Activated naive CD8-positive, alpha-beta T cell treated with anti-CD3 and anti-CD28 coated beads, Interleukin-2, amount 50 U/mL, for 24 hours (primary cell): ENCODE data around the gene EED.
A peak's percentile ranks its signal among the peaks of the same experiment; 100 is the strongest.

Experiments used
- ATAC-seq: fragments of 150-1000 bp; cut with Tn5 transposase; one replicate; pipeline ENCODE4 v1.10.0; 2021
- DNase-seq: peaks from one replicate; pipeline ENCODE4 v3.0.0; 2021
- H3K27ac Mint-ChIP-seq: one replicate; pipeline ENCODE4 v1.8.0; 2021; ENCODE audit warnings: mild to moderate bottlenecking, mixed read lengths
- H3K27me3 Mint-ChIP-seq: one replicate; pipeline ENCODE4 v1.8.0; 2021; ENCODE audit warnings: mixed read lengths
- H3K36me3 Mint-ChIP-seq: one replicate; pipeline ENCODE4 v1.8.0; 2021; ENCODE audit warnings: low read depth, mixed read lengths
- H3K4me1 Mint-ChIP-seq: one replicate; pipeline ENCODE4 v1.8.0; 2021; ENCODE audit warnings: mixed read lengths
- H3K4me3 Mint-ChIP-seq: one replicate; pipeline ENCODE4 v1.8.0; 2021; ENCODE audit warnings: mild to moderate bottlenecking, moderate library complexity, mixed read lengths
- H3K9me3 Mint-ChIP-seq: one replicate; pipeline ENCODE4 v1.8.0; 2021; ENCODE audit warnings: mixed read lengths

Gene EED

GRCh38 chr11:86244522-86245368, at the start of gene EED:
EED (plus strand) TSS chr11:86244753; CDS start chr11:86245230, 477 bp downstream.
- no peaks in the 10 kb centered on the region for H3K27me3 Mint-ChIP-seq
- H3K36me3 Mint-ChIP-seq = peaks cover 28% of the 10 kb centered on the region
- H3K27ac Mint-ChIP-seq = no peak within 1 kb of the TSS
- no peak within 1 kb of the TSS for H3K4me3 Mint-ChIP-seq
- H3K4me1 Mint-ChIP-seq = peaks cover 44% of the 10 kb centered on the region
- DNase-seq (peak; percentile 96), ATAC-seq (peak; percentile 79)
- H3K9me3 Mint-ChIP-seq = no peaks in the 10 kb centered on the region

GRCh38 chr11:86194998-86195397, 49.6 kb upstream of the EED start:
- H3K4me1 Mint-ChIP-seq = peaks cover 29% of the 10 kb centered on the region

GRCh38 chr11:86196085-86196696, 48.4 kb upstream of the EED start:
- H3K36me3 Mint-ChIP-seq = peaks cover 2% of the 10 kb centered on the region
- no peak for DNase-seq
- no peaks in the 10 kb centered on the region for H3K9me3 Mint-ChIP-seq
- peaks cover 1% of the 10 kb centered on the region for H3K27me3 Mint-ChIP-seq
- no peak for ATAC-seq
- H3K27ac Mint-ChIP-seq = no peak overlapping the region
- H3K4me3 Mint-ChIP-seq = no peak overlapping the region
- peaks cover 29% of the 10 kb centered on the region for H3K4me1 Mint-ChIP-seq

More at GRCh38 chr11:86194998-86195397, 49.6 kb upstream of the EED start:
- no peaks in the 10 kb centered on the region for H3K9me3 Mint-ChIP-seq
- ATAC-seq = no peak
- peaks cover 1% of the 10 kb centered on the region for H3K27me3 Mint-ChIP-seq
- H3K36me3 Mint-ChIP-seq = peaks cover 2% of the 10 kb centered on the region
- no peak for DNase-seq
- no peak overlapping the region for H3K27ac Mint-ChIP-seq
- H3K4me3 Mint-ChIP-seq = no peak overlapping the region

GRCh38 chr11:86196913-86197312, 47.6 kb upstream of the EED start:
- Mint-ChIP-seq H3K9me3 (no peaks in the 10 kb centered on the region), H3K4me3 (no peak overlapping the region), H3K36me3 (peaks cover 2% of the 10 kb centered on the region), H3K27me3 (peaks cover 1% of the 10 kb centered on the region), H3K27ac (no peak overlapping the region), H3K4me1 (peaks cover 26% of the 10 kb centered on the region)
- ATAC-seq = no peak
- no peak for DNase-seq

- Mint-ChIP-seq H3K36me3 (peaks cover 2% of the 10 kb centered on the region), H3K4me1 (peaks cover 22% of the 10 kb centered on the region), H3K27ac (no peak overlapping the region), H3K27me3 (peaks cover 1% of the 10 kb centered on the region), H3K4me3 (no peak overlapping the region), H3K9me3 (no peaks in the 10 kb centered on the region)
- ATAC-seq (no peak), DNase-seq (no peak)
Measured at GRCh38 chr11:86197448-86197847, 47.1 kb upstream of the EED start.

- H3K4me1 Mint-ChIP-seq = peaks cover 15% of the 10 kb centered on the region
- peaks cover 2% of the 10 kb centered on the region for H3K36me3 Mint-ChIP-seq
- H3K27me3 Mint-ChIP-seq = peaks cover 1% of the 10 kb centered on the region
- H3K9me3 Mint-ChIP-seq = no peaks in the 10 kb centered on the region
- H3K4me3 Mint-ChIP-seq = no peak overlapping the region
- ATAC-seq = no peak
- DNase-seq = no peak
- no peak overlapping the region for H3K27ac Mint-ChIP-seq
Measured at GRCh38 chr11:86198139-86198538, 46.4 kb upstream of the EED start.

GRCh38 chr11:86199354-86199753, 45.2 kb upstream of the EED start:
- H3K36me3 Mint-ChIP-seq = no peaks in the 10 kb centered on the region
- H3K4me3 Mint-ChIP-seq = no peak overlapping the region
- peaks cover 1% of the 10 kb centered on the region for H3K27me3 Mint-ChIP-seq
- H3K27ac Mint-ChIP-seq = no peak overlapping the region
- DNase-seq (no peak), ATAC-seq (no peak)
- no peaks in the 10 kb centered on the region for H3K9me3 Mint-ChIP-seq
- H3K4me1 Mint-ChIP-seq = peaks cover 13% of the 10 kb centered on the region

- no peaks in the 10 kb centered on the region for H3K36me3 Mint-ChIP-seq
- no peak overlapping the region for H3K27ac Mint-ChIP-seq
- ATAC-seq = no peak
- no peaks in the 10 kb centered on the region for H3K9me3 Mint-ChIP-seq
- peaks cover 11% of the 10 kb centered on the region for H3K4me1 Mint-ChIP-seq
- peaks cover 1% of the 10 kb centered on the region for H3K27me3 Mint-ChIP-seq
- no peak for DNase-seq
- H3K4me3 Mint-ChIP-seq = no peak overlapping the region
Measured at GRCh38 chr11:86201371-86201884, 43.1 kb upstream of the EED start.

- Mint-ChIP-seq H3K9me3 (no peaks in the 10 kb centered on the region), H3K27ac (no peak overlapping the region), H3K4me1 (peaks cover 10% of the 10 kb centered on the region), H3K27me3 (no peaks in the 10 kb centered on the region), H3K36me3 (no peaks in the 10 kb centered on the region), H3K4me3 (no peak overlapping the region)
- DNase-seq = no peak
- ATAC-seq = peak; percentile 91
Measured at GRCh38 chr11:86202013-86202336, 42.6 kb upstream of the EED start.

- H3K4me1 Mint-ChIP-seq = peaks cover 8% of the 10 kb centered on the region
- H3K27ac Mint-ChIP-seq = no peak overlapping the region
- DNase-seq (no peak), ATAC-seq (no peak)
- H3K27me3 Mint-ChIP-seq = no peaks in the 10 kb centered on the region
- H3K9me3 Mint-ChIP-seq = no peaks in the 10 kb centered on the region
- H3K36me3 Mint-ChIP-seq = no peaks in the 10 kb centered on the region
- no peak overlapping the region for H3K4me3 Mint-ChIP-seq
Measured at GRCh38 chr11:86204356-86204755, 40.2 kb upstream of the EED start.

- no peak for ATAC-seq
- no peak overlapping the region for H3K27ac Mint-ChIP-seq
- no peak for DNase-seq
- H3K27me3 Mint-ChIP-seq = no peaks in the 10 kb centered on the region
- H3K9me3 Mint-ChIP-seq = no peaks in the 10 kb centered on the region
- no peaks in the 10 kb centered on the region for H3K36me3 Mint-ChIP-seq
- no peak overlapping the region for H3K4me3 Mint-ChIP-seq
- peaks cover 20% of the 10 kb centered on the region for H3K4me1 Mint-ChIP-seq
Measured at GRCh38 chr11:86205421-86206336, 38.9 kb upstream of the EED start.

- no peaks in the 10 kb centered on the region for H3K27me3 Mint-ChIP-seq
- DNase-seq (no peak), ATAC-seq (no peak)
- no peaks in the 10 kb centered on the region for H3K36me3 Mint-ChIP-seq
- no peak overlapping the region for H3K4me3 Mint-ChIP-seq
- H3K27ac Mint-ChIP-seq = no peak overlapping the region
- H3K4me1 Mint-ChIP-seq = peaks cover 26% of the 10 kb centered on the region
- no peaks in the 10 kb centered on the region for H3K9me3 Mint-ChIP-seq
Measured at GRCh38 chr11:86206337-86206695, 38.2 kb upstream of the EED start.

GRCh38 chr11:86207413-86207812, 37.1 kb upstream of the EED start:
- Mint-ChIP-seq H3K9me3 (no peaks in the 10 kb centered on the region), H3K4me1 (peaks cover 35% of the 10 kb centered on the region)
- ATAC-seq = no peak

GRCh38 chr11:86208572-86208971, 36.0 kb upstream of the EED start:
- Mint-ChIP-seq H3K36me3 (peaks cover 4% of the 10 kb centered on the region), H3K4me1 (peaks cover 47% of the 10 kb centered on the region), H3K27ac (no peak overlapping the region), H3K4me3 (no peak overlapping the region), H3K9me3 (peaks cover 4% of the 10 kb centered on the region), H3K27me3 (no peaks in the 10 kb centered on the region)
- ATAC-seq (no peak), DNase-seq (no peak)

More at GRCh38 chr11:86207413-86207812, 37.1 kb upstream of the EED start:
- no peaks in the 10 kb centered on the region for H3K36me3 Mint-ChIP-seq
- H3K27me3 Mint-ChIP-seq = no peaks in the 10 kb centered on the region
- H3K27ac Mint-ChIP-seq = no peak overlapping the region
- DNase-seq = no peak
- H3K4me3 Mint-ChIP-seq = no peak overlapping the region
